ENCODE data around the gene LRRK1.

DNA sequence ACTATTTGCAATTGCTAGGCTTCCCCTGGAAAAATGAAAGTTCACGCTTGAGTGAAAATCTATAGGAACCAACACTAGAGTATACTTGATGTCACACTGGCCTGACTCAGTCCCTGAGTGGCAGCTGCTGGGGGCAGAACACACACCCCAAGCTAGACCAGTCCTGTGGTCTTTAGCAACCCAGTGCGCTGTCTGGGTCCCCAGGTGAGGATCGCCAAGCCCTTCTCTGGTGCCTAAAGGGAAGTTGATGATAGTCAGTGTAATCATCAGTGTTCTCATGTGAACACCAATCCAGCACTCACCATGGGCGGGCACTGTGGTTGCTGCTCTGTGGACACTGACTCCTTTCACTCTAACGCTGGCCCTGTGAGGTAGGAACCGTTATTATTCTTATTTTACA is 28.3 kb upstream of the LRRK1 start:
- no peak for TF ChIP-seq POLR2A (IDR thresholded peaks at IDR 0.05; ENCODE audit: low read length)
- TF ChIP-seq GATA1 (IDR thresholded peaks at IDR 0.05; ENCODE audit: low read depth, low read length): no peak
